Fibroblast of lung (primary cell): ENCODE data around the gene IGF1R.

ENCODE experiments used
- EZH2 ChIP-seq: IDR thresholded peaks from 2 replicates; pipeline ENCODE4 v1.5.1; 2012; ENCODE audit warnings: low read length, control low read depth, mild to moderate bottlenecking; ENCODE audit errors: missing control alignments
- TF ChIP-seq, protein P1 (sequence below), 2 donors: IDR thresholded peaks in 1 of 2; conservative IDR thresholded peaks in 1 of 2; 1 replicate in 1 of 2; 2 replicates in 1 of 2; pipeline ENCODE4 v1.5.1; 2011 to 2012; ENCODE audit warnings: low read length in 2 of 2, control low read depth in 1 of 2, inconsistent platforms in 1 of 2, low read depth in 1 of 2, mild to moderate bottlenecking in 1 of 2

- TF ChIP-seq, protein P1, sequence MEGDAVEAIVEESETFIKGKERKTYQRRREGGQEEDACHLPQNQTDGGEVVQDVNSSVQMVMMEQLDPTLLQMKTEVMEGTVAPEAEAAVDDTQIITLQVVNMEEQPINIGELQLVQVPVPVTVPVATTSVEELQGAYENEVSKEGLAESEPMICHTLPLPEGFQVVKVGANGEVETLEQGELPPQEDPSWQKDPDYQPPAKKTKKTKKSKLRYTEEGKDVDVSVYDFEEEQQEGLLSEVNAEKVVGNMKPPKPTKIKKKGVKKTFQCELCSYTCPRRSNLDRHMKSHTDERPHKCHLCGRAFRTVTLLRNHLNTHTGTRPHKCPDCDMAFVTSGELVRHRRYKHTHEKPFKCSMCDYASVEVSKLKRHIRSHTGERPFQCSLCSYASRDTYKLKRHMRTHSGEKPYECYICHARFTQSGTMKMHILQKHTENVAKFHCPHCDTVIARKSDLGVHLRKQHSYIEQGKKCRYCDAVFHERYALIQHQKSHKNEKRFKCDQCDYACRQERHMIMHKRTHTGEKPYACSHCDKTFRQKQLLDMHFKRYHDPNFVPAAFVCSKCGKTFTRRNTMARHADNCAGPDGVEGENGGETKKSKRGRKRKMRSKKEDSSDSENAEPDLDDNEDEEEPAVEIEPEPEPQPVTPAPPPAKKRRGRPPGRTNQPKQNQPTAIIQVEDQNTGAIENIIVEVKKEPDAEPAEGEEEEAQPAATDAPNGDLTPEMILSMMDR (conservative IDR thresholded peaks at IDR 0.05 in 1 of 2, IDR thresholded peaks at IDR 0.05 in 1 of 2; ENCODE audit: low read depth in 1 of 2, low read length in 2 of 2) = no peak
- TF ChIP-seq EZH2 = no peak
These were observed 217.3 kb downstream of the IGF1R start for GRCh38 chr15:98865397-98866339.
